ENCODE results near the gene ADGRB2.

The ADGRB2 gene

GRCh38 chr1:31795801-31796621 lies 31.9 kb upstream of the ADGRB2 start:
- DNase-seq = no peak

DNA sequence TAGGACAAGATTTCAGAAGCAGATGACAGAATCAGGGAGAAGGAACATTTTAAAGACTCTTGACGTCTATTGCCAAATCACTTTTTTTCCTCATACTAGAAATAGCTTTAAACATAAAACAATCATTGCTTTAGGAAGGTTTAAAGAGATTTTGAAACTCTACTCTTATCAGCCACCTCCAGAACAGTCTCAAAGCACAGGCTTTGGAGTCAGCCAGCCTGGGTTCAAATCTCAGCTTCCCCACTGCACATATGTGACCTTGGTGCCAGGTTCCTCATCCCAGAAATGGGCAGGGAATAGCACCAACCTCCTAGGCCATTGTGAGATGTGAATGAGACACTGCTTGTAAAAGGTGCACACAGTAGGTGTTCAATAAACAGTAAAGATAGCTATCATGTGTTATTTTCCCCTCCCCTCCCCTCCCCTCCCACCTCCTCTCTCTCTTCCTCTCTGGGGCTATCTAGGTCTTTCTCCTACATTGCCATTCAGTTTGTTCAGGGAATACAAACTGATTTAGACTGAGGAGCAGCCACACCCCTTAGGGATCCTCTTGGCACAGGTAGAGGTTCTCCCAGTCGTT lies 31.0 kb upstream of the ADGRB2 start:
- no peak for DNase-seq

- DNase-seq = no peak
Observed at GRCh38 chr1:31793586-31794285, 29.6 kb upstream of the ADGRB2 start.

- DNase-seq = no peak
Observed at GRCh38 chr1:31793086-31793485, 28.9 kb upstream of the ADGRB2 start.

DNA sequence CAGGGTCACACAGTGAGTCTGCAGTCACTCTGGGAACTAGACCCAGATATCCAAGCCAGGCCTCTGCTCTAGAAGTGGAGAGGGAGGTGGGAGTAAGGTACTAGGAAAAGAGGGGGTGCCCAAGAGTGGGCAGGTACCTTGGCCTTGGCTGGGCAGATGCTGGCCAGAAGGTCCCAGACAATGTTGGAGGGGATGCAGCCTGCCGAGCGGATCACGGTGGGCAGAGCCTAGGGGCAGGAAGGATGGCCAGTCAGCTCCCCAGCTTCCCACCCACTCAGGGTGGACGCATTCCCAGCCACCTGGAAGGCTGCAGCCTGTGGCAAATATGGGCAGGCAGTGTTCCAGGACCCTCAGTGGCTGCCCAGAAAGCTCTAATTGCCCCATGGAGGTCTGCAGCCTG lies 28.4 kb upstream of the ADGRB2 start:
- DNase-seq = no peak

- no peak for DNase-seq
Observed at GRCh38 chr1:31792116-31792515, 28.0 kb upstream of the ADGRB2 start.

DNA sequence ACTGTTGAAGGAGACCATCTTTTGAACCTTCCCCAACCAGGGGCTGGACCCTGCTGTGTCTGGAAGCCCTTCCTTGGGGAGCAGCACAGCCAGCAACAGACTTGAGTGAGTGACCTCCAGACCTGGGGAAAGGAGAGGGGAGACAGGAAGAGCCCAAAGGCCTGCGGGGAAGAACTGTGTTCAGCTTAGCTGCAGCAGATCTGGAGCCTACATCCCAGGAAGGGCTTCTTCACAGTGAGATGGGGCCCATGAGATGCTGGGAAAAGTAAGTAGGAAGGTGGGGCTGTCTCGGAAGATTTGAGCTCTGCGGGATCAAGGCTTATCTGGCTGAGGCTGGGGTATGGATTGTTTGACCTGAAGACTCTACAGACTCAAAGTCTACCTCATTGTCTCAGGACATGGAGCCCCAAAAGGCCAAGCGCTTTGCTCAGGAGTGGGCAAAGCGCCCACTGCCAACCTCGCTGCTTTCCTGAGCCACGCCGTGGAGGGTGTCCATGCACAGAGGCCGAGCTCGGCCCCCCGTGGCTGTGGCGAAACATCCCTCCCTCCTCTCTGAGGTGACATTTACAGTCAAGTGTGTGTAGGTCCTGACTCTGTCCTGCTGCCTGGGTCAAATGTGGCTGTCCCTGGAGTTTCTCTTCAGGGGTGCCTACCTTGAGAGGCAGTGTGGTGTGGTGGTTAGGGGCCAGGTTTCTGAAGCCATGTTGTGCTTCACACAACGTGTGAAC lies 27.2 kb upstream of the ADGRB2 start:
- no peak for DNase-seq

GRCh38 chr1:31790641-31791091 lies 26.5 kb upstream of the ADGRB2 start:
- no peak for DNase-seq

- DNase-seq = no peak
Observed at GRCh38 chr1:31790140-31790539, 26.0 kb upstream of the ADGRB2 start.

DNA sequence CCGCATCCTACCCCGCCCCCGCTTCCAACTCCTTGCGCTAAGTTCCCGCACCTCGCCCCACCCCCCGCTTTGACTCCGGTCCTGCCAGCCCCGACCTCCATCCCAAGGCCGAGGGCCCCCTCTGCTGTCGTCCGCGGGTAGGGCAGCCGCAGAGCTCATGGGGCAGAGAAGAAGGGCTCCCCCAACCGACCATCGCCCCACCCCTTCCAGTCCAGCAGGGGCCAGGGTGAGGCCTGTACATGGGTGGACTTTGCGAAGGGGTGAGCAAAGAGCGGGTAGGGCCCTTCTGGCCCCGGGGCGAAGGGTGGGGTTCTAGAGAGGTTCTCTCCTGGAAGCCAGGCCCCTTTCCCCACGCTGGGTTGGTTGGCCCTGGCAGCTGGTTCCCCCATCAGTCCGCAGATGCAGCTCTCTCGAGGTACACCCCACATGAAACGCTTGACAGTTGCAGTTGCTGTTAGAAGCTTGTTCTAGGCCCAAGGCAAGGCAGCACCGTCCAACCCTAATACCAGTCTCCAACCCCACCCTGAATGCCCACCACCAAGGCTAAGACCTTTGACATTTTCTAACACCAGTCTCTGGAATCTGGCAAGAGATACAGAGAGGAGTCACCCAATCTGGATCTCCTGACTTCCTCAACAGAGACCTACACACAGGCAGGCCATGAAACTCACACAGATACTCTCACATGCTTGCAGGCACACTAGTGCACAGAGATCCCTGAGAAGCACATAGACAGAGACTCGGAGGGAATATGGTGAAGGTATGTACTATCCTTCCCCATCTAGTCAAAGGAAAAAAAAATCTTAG lies 25.3 kb upstream of the ADGRB2 start:
- DNase-seq = peak; percentile 99

DNA sequence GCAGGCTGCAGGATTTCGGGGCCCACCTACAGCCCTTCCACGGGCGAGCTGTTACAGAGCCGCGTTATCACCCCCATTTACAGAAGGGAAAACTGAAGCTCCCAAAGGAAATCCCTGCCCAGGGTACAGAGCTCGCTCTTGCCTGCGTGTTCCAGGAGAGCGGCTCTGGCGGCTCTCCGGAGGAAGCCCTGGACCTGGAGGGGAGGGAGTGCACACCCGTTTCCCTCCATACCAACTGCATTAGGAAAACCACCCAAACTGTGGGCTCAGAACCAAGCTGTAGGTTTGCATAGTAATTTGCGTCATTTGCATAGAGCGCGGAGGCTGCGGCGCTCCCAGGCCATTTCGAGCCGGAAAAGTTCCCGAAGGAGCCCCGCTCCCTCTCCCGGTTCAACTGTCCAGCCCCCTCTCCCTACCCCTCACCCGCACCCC lies 24.7 kb upstream of the ADGRB2 start:
- peak in 1 of 2 experiments; percentile 73 for DNase-seq

- DNase-seq = peak; percentile 96 to 98
Observed at GRCh38 chr1:31788138-31788824, 24.1 kb upstream of the ADGRB2 start.

DNA sequence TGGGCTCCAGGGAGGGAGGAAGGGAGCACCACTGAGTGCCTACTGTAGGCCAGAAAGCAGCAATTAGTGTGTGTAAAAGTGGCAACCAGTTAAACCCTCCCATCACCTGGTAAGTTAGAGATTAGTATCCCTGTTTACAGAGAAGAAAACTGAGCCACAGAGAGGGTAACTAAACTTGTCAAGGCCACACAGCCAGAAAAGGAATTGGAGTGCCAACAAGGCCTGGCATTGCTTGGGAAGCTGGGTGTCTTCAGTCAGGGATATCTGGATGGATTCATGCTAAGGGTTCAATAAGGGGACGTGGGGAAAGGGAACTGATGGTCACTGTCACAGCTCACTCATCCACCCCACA lies 23.6 kb upstream of the ADGRB2 start:
- no peak for DNase-seq

DNA sequence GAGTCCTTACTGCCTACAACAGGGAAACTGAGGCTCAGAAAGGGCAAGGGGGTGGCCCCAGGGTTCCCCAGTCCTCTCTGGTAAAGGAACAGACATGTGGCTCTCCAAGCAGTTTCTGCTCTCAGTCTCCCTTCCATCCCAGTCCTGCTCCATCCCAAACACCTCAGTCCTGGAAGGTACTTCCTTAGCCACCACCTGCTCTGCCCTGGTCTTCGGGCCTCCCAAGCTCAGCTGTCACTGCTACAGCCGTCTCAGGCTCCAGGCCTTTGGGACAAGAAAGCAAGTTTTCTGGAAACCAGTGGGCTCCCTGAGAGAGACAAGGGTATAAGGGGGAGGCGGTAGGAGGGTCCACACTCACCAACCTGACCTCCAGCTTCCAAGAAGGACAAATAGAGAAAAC lies 23.1 kb upstream of the ADGRB2 start:
- DNase-seq = no peak

- DNase-seq = no peak
Observed at GRCh38 chr1:31786366-31787060, 22.4 kb upstream of the ADGRB2 start.

DNA sequence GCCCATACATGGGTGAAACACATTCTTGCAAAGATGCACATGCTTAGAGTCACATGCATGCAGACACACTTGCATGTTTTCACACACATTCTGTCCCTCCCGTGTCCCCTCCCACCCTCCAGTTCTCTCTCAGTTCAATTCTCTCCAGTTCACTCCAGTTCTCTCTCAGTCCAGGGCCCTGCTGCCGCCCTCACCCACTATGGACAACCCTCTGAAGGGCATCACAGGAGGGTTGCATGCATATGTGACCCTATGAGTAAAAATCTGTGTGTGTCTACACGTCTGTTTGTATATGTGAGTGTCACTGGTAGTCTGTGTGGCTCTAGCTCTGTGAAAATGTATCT lies 21.8 kb upstream of the ADGRB2 start:
- DNase-seq = no peak

- no peak for DNase-seq
Observed at GRCh38 chr1:31785020-31785946, 21.1 kb upstream of the ADGRB2 start.

DNA sequence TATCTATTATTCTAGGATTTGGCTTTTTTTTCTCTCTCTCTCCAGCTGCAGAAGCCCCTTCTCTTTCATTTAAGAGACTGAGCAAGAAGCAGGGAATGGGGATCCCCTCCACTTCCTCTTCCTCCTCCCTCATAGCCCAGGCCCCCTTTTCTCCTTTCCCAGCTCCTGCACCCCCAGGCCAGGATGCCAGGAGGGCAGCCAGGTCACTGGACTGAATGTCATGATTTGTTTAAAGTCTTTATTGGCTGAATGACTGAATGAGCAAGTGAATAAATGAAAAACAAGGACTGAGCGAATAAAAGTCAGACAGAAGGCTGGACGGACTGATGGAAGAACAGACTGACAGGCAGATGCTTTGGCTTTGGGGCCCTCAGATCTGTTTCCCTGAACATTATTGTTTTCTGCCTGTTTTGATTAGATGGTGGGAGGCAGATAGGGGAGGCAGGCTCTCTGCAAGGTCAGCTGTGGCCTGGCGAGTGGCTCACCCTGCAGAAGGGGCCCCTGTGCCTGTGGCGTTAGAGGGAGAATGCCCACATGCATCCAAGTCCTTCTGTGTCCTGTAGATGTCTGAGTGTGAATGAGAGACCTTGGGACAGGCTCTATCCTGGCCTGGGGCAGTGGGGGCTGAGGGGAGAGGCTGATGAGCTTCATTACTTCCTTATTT lies 20.3 kb upstream of the ADGRB2 start:
- DNase-seq = no peak

DNA sequence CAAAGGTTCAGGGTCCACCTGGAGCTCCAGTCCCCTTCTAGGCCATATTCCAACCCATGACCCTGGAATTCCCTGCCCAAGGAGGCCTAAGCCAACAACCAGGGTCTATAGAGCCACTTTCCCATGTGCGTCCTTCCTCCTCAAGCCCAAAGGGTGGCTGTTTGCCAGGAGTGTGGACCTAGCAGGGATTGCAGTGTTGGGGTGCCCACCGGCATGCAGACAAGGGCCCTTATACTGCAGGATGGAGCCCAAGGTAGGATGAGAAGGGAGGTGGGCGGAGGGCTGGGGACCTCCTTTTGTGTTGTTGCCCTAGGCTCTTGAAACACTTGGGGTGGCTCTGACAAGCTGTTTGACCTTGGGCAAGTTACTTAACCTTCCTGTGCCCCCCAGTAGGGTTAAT lies 19.7 kb upstream of the ADGRB2 start:
- DNase-seq = no peak

All from activated T-cell treated with anti-CD3 and anti-CD28 coated beads, Interleukin-2, amount 50 U/mL, for 48 hours (primary cell).